Coronary artery (tissue), 2 donors: Measurements from ENCODE around the gene KRTAP10-3.
"Not testable (repeated sequence)": the region's sequence is repeated elsewhere in the genome, so short reads cannot be mapped to it uniquely, and the experiment has no call there.

Experiments
- DNase-seq: peaks from one replicate; pipeline ENCODE4 v3.0.0-alpha.2; 2017; ENCODE audit warnings: low spot score
- H3K27ac ChIP-seq, 2 donors: fragments of 200-600 bp; sonication (generic); one replicate each; pipeline ENCODE4 v1.5.1; 2016 to 2019
- H3K4me3 ChIP-seq: fragments of 200-600 bp; sonication (generic); 2 replicates; pipeline ENCODE4 v1.5.1; 2016; ENCODE audit warnings: mild to moderate bottlenecking, moderate library complexity
- CTCF ChIP-seq: fragments of 200-600 bp; sonication (generic); IDR thresholded peaks from one replicate; pipeline ENCODE4 v1.5.1; 2019; ENCODE audit warnings: antibody characterized with exemption

Gene KRTAP10-3

GRCh38 chr21:44578371-44579055 lies 19.9 kb upstream of the KRTAP10-3 start:
- no peak for TF ChIP-seq CTCF

GRCh38 chr21:44576025-44576420 lies 17.4 kb upstream of the KRTAP10-3 start:
- no peak for DNase-seq

More at GRCh38 chr21:44578371-44579055, 19.9 kb upstream of the KRTAP10-3 start:
- H3K4me3 ChIP-seq = no peak overlapping the region
- no peak for DNase-seq
- no peak overlapping the region for H3K27ac ChIP-seq

DNA sequence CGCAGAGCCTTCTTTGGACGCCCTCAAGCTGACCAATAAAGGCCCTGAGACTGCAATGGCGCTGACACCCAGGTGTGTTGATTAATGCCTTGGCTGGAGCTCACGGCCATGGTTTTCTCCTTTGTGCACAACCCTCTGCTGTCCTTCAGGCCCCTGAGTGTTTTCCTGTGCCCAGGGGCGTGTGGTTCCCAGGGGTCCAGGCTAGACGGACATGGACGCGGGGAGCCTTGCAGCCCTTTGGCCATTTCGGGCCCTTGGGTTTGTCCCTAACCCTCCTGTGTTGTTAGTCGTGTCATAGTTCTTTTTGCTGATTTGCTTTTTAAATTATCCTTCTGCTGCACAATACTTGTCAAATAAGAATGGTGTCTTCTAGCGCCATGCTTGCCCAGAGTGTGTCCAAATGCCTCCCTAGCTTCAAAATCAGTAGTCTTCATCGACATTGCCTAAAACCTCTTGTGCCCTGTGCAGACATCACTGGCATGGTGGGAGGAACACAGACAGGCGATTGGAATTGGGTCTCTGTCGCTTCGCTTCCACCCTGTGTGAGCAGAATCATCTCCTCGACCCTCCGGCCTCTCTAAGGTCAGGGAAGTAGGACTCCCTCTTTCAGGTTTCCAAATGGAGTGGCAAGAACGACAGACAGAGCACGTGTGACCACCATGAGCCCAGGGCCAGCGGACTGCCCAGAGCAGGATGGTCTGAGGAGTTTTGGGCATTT lies 16.9 kb upstream of the KRTAP10-3 start:
- no peak for DNase-seq
- Histone ChIP-seq H3K4me3 (no peak overlapping the region), H3K27ac (no peak overlapping the region)
- TF ChIP-seq CTCF = no peak

More at GRCh38 chr21:44576025-44576420, 17.4 kb upstream of the KRTAP10-3 start:
- H3K4me3 ChIP-seq = no peak overlapping the region
- no peak overlapping the region for H3K27ac ChIP-seq
- no peak for TF ChIP-seq CTCF

DNA sequence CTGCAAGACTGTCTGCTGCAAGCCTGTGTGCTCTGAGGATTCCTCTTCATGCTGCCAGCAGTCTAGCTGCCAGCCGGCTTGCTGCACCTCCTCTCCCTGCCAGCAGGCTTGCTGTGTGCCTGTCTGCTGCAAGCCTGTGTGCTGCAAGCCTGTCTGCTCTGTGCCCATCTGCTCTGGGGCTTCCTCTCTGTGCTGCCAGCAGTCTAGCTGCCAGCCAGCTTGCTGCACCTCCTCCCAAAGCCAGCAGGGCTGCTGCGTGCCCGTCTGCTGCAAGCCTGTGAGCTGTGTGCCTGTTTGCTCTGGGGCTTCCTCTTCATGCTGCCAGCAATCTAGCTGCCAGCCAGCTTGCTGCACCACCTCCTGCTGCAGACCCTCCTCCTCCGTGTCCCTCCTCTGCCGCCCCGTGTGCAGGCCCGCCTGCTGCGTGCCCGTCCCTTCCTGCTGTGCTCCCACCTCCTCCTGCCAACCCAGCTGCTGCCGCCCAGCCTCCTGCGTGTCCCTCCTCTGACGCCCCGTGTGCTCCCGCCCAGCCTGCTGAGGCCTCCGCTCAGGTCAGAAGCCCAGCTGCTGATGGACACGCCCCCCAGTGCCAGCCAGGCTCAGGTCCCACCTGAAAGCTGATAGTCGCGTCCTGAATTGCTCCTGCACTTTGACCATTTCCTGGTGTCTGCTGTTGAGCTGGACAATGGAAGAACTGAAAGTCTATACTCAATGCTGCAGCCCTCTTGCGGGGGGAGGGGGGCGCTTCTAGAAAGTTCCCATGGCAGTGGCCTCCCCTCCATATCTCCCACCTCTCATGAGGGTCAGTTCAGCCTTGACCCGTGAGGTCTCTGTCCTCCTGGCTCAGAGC lies 16.1 kb upstream of the KRTAP10-3 start:
- no peak for DNase-seq
- TF ChIP-seq CTCF = no peak
- no peak overlapping the region for H3K27ac ChIP-seq
- no peak overlapping the region for H3K4me3 ChIP-seq

GRCh38 chr21:44573630-44574456 lies 15.2 kb upstream of the KRTAP10-3 start, which contains the start of gene KRTAP10-4:
TSS of gene KRTAP10-4 (plus strand) at chr21:44573729. CDS start at chr21:44573759, 30 bp downstream.
- not testable (repeated sequence) for DNase-seq, H3K27ac ChIP-seq, H3K4me3 ChIP-seq

- TF ChIP-seq CTCF = no peak
- Histone ChIP-seq H3K27ac (no peak overlapping the region), H3K4me3 (no peak overlapping the region)
- no peak for DNase-seq
Observed at GRCh38 chr21:44572959-44573583, 14.5 kb upstream of the KRTAP10-3 start.
